Measurements from ENCODE around the gene PARD6B. TPM values are rescaled to one million over a fixed set of nuclear protein-coding genes. Genes with fewer than 3 reads are reported as not detected.

PARD6B gene
- total and polyA plus RNA-seq, 2 donors (not counting 1 experiment from before 2014, with no cell fraction given), result 0.91 to 6.0 TPM

DNA sequence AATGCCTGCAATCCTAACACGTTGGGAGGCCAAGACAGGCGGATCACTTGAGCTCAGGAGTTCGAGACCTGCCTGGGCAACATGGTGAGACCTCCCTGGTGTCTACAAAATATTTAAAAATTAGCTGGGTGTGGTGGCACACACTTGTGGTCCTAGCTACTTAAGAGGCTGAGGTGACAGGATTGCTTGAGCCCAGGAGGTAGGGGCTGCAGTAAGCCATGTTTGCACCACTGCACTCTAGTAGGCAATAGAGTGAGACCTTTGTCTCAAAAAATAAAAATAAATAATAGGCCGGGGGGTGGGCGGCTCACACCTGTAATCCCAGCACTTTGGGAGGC is 21.8 kb upstream of the PARD6B start:
- ATAC-seq (ENCODE audit: low read depth) (no peak), DNase-seq (no peak)
- TF ChIP-seq EZH2 (IDR thresholded peaks at IDR 0.05; ENCODE audit: borderline replicate concordance, insufficient read depth, low read depth, low read length, poor library complexity, severe bottlenecking), result no peak
- TF ChIP-seq, protein P1, sequence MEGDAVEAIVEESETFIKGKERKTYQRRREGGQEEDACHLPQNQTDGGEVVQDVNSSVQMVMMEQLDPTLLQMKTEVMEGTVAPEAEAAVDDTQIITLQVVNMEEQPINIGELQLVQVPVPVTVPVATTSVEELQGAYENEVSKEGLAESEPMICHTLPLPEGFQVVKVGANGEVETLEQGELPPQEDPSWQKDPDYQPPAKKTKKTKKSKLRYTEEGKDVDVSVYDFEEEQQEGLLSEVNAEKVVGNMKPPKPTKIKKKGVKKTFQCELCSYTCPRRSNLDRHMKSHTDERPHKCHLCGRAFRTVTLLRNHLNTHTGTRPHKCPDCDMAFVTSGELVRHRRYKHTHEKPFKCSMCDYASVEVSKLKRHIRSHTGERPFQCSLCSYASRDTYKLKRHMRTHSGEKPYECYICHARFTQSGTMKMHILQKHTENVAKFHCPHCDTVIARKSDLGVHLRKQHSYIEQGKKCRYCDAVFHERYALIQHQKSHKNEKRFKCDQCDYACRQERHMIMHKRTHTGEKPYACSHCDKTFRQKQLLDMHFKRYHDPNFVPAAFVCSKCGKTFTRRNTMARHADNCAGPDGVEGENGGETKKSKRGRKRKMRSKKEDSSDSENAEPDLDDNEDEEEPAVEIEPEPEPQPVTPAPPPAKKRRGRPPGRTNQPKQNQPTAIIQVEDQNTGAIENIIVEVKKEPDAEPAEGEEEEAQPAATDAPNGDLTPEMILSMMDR (IDR thresholded peaks at IDR 0.05), result no peak
- peaks cover 0 to 11% (median 0%) of the 10 kb centered on the region in 4 experiments for H3K27me3 ChIP-seq (replicated peaks in 1 of 4; ENCODE audit: control extremely low read depth in 1 of 4, control insufficient read depth in 3 of 4, insufficient read depth in 4 of 4, low read length in 3 of 4)
- no peaks in the 10 kb centered on the region for H3K9me3 ChIP-seq (ENCODE audit: control extremely low read depth in 1 of 3, control insufficient read depth in 2 of 3, insufficient read depth in 1 of 3, low read length in 2 of 3)
- H2AFZ ChIP-seq (ENCODE audit: insufficient read depth, low read depth, low read length, poor library complexity, severe bottlenecking), result no peak overlapping the region
- 55% methylated on average over 4 of the region's 5 CpGs for WGBS (ENCODE audit: insufficient coverage)
- H3K9ac ChIP-seq (ENCODE audit: low read length), result no peak overlapping the region
- ChIA-PET POLR2A (no interaction called here), CTCF (no interaction called here)
- Mint-ChIP-seq H3K27ac (no peak overlapping the region), H3K4me1 (no peaks in the 10 kb centered on the region), H3K9me3 (ENCODE audit: insufficient read depth) (no peaks in the 10 kb centered on the region), H3K4me3 (no peak overlapping the region), H3K27me3 (peaks cover 44% of the 10 kb centered on the region)
- no peaks in the 10 kb centered on the region for H4K20me1 ChIP-seq (ENCODE audit: control insufficient read depth, insufficient read depth, low read length, poor library complexity, severe bottlenecking)
- no peaks in the 10 kb centered on the region for H3K79me2 ChIP-seq (ENCODE audit: control insufficient read depth, insufficient read depth, low read length)
- H3K4me3 ChIP-seq (ENCODE audit: control extremely low read depth in 1 of 5, extremely low read depth in 1 of 5, insufficient read depth in 1 of 5, low read depth in 2 of 5, low read length in 4 of 5), result no peak overlapping the region
- no peak overlapping the region for H3K27ac ChIP-seq (ENCODE audit: low read length in 2 of 2)
- H3K4me1 ChIP-seq (ENCODE audit: control insufficient read depth in 2 of 2, insufficient read depth in 2 of 2, low read length in 2 of 2), result no peaks in the 10 kb centered on the region
- no peak overlapping the region for H3K4me2 ChIP-seq (replicated peaks; ENCODE audit: low read depth, low read length, poor library complexity, severe bottlenecking)
- intact Hi-C loops (cut with micrococcal nuclease), result no loop called here
- H3K36me3 ChIP-seq (replicated peaks in 1 of 2; ENCODE audit: control extremely low read depth in 1 of 2, control insufficient read depth in 1 of 2, extremely low read depth in 1 of 2, insufficient read depth in 2 of 2, low read length in 1 of 2), result no peaks in the 10 kb centered on the region

DNA sequence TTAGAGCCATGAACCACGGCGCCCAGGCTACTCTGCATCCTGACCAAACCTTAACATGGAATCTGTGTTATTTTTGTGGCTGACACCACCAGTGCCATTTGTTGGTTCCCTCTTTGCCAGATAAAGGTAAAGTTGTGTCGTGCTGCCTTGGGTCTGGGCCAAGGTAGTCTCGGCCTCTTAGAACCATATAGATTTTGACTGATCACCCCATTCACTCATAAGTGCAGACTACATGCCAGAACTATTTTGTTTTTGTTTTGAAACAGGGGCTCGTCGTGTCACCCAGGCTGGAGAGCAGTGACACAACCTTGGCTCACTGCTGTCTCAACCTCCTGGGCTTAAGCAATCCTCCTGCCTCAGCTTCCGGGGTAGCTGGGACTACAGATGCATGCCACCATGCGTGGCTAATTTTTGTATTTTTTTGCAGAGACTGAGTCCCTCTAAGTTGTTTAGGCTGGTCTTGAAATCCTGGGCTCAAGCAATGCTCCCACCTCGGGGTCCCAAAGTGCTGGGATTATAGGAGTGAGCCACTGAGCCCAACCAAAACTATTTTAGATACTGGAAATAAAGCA is 20.8 kb upstream of the PARD6B start:
- no peaks in the 10 kb centered on the region for H3K4me1 ChIP-seq (ENCODE audit: control insufficient read depth in 2 of 2, insufficient read depth in 2 of 2, low read length in 2 of 2)
- WGBS (ENCODE audit: insufficient coverage), result 87% methylated on average over 4 of the region's 9 CpGs

More for the DNA sequence above, 20.8 kb upstream of the PARD6B start:
- H3K27me3 Mint-ChIP-seq, result peaks cover 44% of the 10 kb centered on the region
- Histone ChIP-seq H3K36me3 (replicated peaks in 1 of 2; ENCODE audit: control extremely low read depth in 1 of 2, control insufficient read depth in 1 of 2, extremely low read depth in 1 of 2, insufficient read depth in 2 of 2, low read length in 1 of 2) (no peaks in the 10 kb centered on the region), H3K27me3 (replicated peaks in 1 of 4; ENCODE audit: control extremely low read depth in 1 of 4, control insufficient read depth in 3 of 4, insufficient read depth in 4 of 4, low read length in 3 of 4) (peaks cover 0 to 11% (median 0%) of the 10 kb centered on the region in 4 experiments), H3K4me2 (replicated peaks; ENCODE audit: low read depth, low read length, poor library complexity, severe bottlenecking) (no peak overlapping the region), H4K20me1 (ENCODE audit: control insufficient read depth, insufficient read depth, low read length, poor library complexity, severe bottlenecking) (no peaks in the 10 kb centered on the region), H2AFZ (ENCODE audit: insufficient read depth, low read depth, low read length, poor library complexity, severe bottlenecking) (no peak overlapping the region), H3K9me3 (ENCODE audit: control extremely low read depth in 1 of 3, control insufficient read depth in 2 of 3, insufficient read depth in 1 of 3, low read length in 2 of 3) (no peaks in the 10 kb centered on the region), H3K27ac (ENCODE audit: low read length in 2 of 2) (no peak overlapping the region), H3K4me3 (ENCODE audit: control extremely low read depth in 1 of 5, extremely low read depth in 1 of 5, insufficient read depth in 1 of 5, low read depth in 2 of 5, low read length in 4 of 5) (no peak overlapping the region), H3K79me2 (ENCODE audit: control insufficient read depth, insufficient read depth, low read length) (no peaks in the 10 kb centered on the region), H3K9ac (ENCODE audit: low read length) (no peak overlapping the region)
- ChIA-PET POLR2A (interaction anchor here (0.6 kb wide), 1 partner anchor 29 kb away, joined by 5 read pairs; no protein-coding TSS in a partner anchor), CTCF (interaction anchor here (0.6 kb wide), 1 partner anchor 518 kb away, joined by 3 read pairs; no protein-coding TSS in a partner anchor)
- H3K27ac Mint-ChIP-seq, result no peak overlapping the region
- H3K9me3 Mint-ChIP-seq (ENCODE audit: insufficient read depth), result no peaks in the 10 kb centered on the region
- intact Hi-C loops (cut with micrococcal nuclease), result no loop called here
- TF ChIP-seq EZH2 (IDR thresholded peaks at IDR 0.05; ENCODE audit: borderline replicate concordance, insufficient read depth, low read depth, low read length, poor library complexity, severe bottlenecking), result no peak
- TF ChIP-seq, protein P1 (IDR thresholded peaks at IDR 0.05), result no peak
- no peak overlapping the region for H3K4me3 Mint-ChIP-seq
- DNase-seq (no peak), ATAC-seq (ENCODE audit: low read depth) (no peak)
- no peaks in the 10 kb centered on the region for H3K4me1 Mint-ChIP-seq
